Mesodermal cell (in vitro differentiated cells): ENCODE results near the gene MOGAT3.

Experiments
- H3K27ac ChIP-seq: 2 replicates; pipeline ENCODE4 v1.7.0; 2013; ENCODE audit warnings: mild to moderate bottlenecking, low read depth, low read length, moderate library complexity; ENCODE audit not compliant: severe bottlenecking
- H3K36me3 ChIP-seq: 2 replicates; pipeline ENCODE4 v1.7.1; 2013; ENCODE audit warnings: mild to moderate bottlenecking, low read length, moderate library complexity; ENCODE audit not compliant: control insufficient read depth, insufficient read depth
- H3K4me1 ChIP-seq: one replicate; pipeline ENCODE4 v1.7.1; 2013; ENCODE audit warnings: mild to moderate bottlenecking, low read length; ENCODE audit not compliant: insufficient read depth, control insufficient read depth, poor library complexity, severe bottlenecking
- H3K4me3 ChIP-seq: 2 replicates; pipeline ENCODE4 v1.7.0; 2013; ENCODE audit warnings: low read length, control low read depth, mild to moderate bottlenecking; ENCODE audit not compliant: insufficient read depth, poor library complexity, severe bottlenecking; ENCODE audit errors: extremely low read depth
- H3K9me3 ChIP-seq: 2 replicates; pipeline ENCODE4 v1.7.1; 2013; ENCODE audit warnings: mild to moderate bottlenecking, low read length, moderate library complexity; ENCODE audit not compliant: control insufficient read depth
- WGBS, 2 experiments: methylation state at CpG; one replicate each; pipeline ENCODE4 v1.1.5; 2013; ENCODE audit warnings: missing lambda C conversion rate in 2 of 2; ENCODE audit not compliant: insufficient coverage in 2 of 2; 5-methylcytosine and 5-hydroxymethylcytosine counted together

MOGAT3 gene

DNA sequence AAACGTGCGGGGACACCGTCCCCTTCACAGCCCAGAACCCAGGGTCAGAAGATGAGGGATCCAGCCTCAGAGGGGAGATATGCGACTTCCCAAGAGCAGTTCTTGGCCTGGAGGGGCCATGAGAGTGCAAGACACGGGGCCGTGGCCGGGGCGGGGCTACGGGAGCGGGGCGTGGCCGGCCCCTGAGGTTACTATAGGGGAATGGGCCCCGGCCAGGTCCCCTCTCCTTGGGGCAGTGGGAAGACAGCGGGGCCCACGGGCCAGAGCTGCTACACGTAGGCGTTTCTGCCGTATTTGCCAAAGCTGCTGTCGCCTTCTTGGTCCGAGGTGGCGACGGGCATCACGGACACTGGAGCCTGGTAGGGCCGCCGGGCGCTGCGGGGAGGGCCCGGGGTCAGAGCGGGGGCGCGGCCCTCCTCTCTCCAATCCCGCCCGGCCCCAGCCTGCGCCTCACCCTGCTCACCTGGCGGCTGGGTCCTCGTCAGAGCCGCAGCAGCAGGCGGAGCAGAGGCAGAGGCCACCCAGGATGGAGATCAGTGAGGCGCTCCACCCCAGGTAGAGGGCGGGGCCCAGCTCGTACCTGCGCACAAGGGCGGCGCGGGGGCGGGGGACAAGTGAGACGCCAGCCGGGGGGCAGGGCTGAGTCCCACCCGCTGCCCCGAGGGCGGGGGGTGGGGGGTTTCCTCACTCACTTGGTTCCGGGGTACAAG is 31.5 kb upstream of the MOGAT3 start:
- 7 to 10% methylated on average over 32 to 35 of the region's 52 CpGs for WGBS, 2 experiments
- Histone ChIP-seq H3K4me3 (peak overlapping the region; percentile 29), H3K27ac (no peak overlapping the region), H3K36me3 (peaks cover 12% of the 10 kb centered on the region), H3K4me1 (peaks cover 9% of the 10 kb centered on the region), H3K9me3 (no peaks in the 10 kb centered on the region)

DNA sequence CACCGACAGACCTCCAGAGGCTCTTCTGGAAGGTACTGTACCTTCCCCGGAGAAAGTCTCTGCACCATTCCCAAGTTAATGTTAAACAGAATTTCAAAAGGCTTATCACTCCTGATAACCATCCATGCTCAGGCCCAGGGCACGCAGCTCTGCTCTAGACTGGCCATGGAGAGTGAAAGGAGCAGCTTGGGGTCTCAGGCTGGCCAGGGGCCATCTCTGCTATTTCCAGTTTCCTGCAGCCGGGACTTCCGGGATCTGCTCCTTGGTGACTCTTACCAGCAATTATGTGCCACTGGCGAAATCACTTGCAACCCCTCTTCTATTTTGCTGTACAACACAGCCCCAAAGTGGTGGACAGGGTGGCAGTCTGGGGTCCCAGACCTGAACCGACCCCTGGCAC is 30.8 kb upstream of the MOGAT3 start:
- Histone ChIP-seq H3K36me3 (peaks cover 11% of the 10 kb centered on the region), H3K4me3 (no peak overlapping the region), H3K9me3 (no peaks in the 10 kb centered on the region), H3K27ac (no peak overlapping the region), H3K4me1 (peaks cover 9% of the 10 kb centered on the region)
- 85 to 93% methylated on average over 4 to 5 of the region's 7 CpGs for WGBS, 2 experiments

DNA sequence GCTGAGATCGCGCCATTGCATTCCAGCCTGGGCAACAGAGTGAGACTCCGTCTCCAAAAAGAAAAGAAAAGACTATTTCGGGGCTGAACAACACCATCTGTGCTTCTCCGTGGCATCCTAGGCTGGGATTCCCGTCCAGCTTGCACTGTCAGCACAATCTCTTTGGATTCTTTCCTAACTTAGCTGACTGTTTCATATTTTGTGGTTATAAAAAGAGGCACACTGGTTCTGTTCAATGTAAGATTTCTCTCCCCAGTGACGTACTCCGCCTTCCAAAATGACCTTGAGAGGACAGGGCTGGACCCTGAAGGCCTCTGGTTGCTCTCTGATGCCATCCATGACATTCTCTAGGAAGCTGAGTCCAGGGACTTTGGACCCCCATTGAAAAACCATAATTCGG is 25.9 kb upstream of the MOGAT3 start:
- WGBS, 2 experiments, result 97 to 98% methylated on average over 8 to 9 of the region's 9 CpGs
- H3K36me3 ChIP-seq, result peaks cover 46% of the 10 kb centered on the region
- no peaks in the 10 kb centered on the region for H3K9me3 ChIP-seq
- peaks cover 7% of the 10 kb centered on the region for H3K4me1 ChIP-seq
- H3K4me3 ChIP-seq, result no peak overlapping the region
- no peak overlapping the region for H3K27ac ChIP-seq

DNA sequence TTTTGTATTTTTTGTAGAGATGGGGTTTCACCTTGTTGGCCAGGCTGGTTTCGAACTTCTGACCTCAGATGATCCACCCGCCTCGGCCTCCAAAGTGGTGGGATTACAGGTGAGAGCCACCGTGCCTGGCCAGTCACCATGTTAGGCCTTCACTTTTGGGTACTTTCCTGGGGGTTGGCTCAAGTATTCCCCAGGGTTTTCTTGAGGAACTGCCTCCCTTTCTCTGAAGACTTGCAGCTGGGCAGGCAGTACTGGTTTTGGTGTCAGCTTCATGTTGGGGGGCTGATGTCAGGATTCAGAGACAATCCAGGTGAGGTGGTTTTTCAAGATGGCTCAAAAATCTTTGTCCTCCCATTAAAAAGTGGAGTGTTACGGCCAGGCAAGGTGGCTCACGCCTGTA is 24.8 kb upstream of the MOGAT3 start:
- Histone ChIP-seq H3K4me3 (no peak overlapping the region), H3K9me3 (no peaks in the 10 kb centered on the region), H3K4me1 (peaks cover 5% of the 10 kb centered on the region), H3K36me3 (peaks cover 55% of the 10 kb centered on the region), H3K27ac (no peak overlapping the region)
- WGBS, 2 experiments, result 85 to 91% methylated on average over 4 of the region's 6 CpGs

DNA sequence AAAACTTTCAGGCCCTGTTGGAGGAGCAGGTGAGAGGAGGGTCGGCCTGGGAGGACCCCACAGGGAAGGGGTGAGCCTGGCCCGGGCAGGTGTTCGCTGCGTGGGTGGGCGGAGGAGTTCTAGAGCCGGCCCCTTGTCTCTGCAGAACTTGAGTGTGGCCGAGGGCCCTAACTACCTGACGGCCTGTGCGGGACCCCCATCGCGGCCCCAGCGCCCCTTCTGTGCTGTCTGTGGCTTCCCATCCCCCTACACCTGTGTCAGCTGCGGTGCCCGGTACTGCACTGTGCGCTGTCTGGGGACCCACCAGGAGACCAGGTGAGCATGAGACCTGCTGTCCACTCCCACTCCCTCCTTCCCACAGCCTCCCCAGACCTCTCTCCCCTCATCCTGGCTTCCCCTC is 22.7 kb upstream of the MOGAT3 start:
- Histone ChIP-seq H3K4me1 (peaks cover 11% of the 10 kb centered on the region), H3K9me3 (no peaks in the 10 kb centered on the region), H3K4me3 (no peak overlapping the region), H3K36me3 (peaks cover 58% of the 10 kb centered on the region), H3K27ac (no peak overlapping the region)
- WGBS, 2 experiments, result 95 to 97% methylated on average over 11 to 15 of the region's 15 CpGs

DNA sequence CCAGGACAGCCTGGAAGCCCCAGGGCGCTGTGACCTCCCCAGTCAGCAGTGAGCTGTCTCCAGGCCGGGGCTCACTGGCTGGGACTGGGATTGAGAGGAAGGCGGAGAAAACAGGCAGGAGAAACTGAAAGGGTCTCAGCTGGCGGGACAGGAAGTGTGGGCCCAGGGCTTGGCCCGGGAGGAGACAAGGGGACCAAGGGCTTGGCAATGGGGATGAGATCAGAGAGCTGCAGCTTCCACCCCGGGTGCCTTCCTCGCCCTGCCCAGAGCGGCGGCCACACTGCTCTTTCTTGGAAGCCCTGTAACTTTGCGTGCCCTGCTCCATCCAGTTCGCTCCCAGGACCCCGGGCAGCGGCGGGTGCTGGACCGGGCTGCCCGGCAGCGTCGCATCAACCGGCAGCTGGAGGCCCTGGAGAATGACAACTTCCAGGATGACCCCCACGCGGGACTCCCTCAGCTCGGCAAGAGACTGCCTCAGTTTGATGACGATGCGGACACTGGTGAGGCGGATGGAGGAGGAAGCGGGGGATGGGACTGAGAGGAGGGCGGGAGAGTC is 21.5 kb upstream of the MOGAT3 start:
- H3K4me3 ChIP-seq, result no peak overlapping the region
- peaks cover 54% of the 10 kb centered on the region for H3K36me3 ChIP-seq
- no peaks in the 10 kb centered on the region for H3K9me3 ChIP-seq
- peaks cover 11% of the 10 kb centered on the region for H3K4me1 ChIP-seq
- WGBS, 2 experiments, result 88 to 93% methylated on average over 26 to 27 of the region's 27 CpGs
- H3K27ac ChIP-seq, result no peak overlapping the region

DNA sequence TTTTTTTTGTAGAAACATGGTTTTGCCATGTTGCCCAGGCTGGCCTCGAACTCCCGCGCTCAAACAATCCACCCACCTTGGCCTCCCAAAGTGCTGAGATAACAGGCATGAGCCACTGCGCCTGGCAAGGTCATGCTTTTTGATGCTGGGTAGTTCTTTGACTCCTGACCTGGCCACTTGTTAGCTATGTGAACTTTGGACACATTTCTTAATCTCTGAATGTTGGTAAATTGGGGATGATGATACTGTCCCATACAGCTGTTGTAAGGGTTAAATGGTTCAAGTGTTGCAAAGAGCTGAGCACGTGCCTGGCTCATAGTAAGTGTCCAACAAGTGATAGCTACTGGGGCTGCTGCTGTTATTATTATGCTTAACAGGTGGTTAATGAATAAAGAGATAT is 19.5 kb upstream of the MOGAT3 start:
- H3K4me3 ChIP-seq, result no peak overlapping the region
- H3K9me3 ChIP-seq, result no peaks in the 10 kb centered on the region
- no peak overlapping the region for H3K27ac ChIP-seq
- H3K4me1 ChIP-seq, result peaks cover 19% of the 10 kb centered on the region
- WGBS, 2 experiments, result 94 to 100% methylated on average over 5 of the region's 5 CpGs
- H3K36me3 ChIP-seq, result peaks cover 51% of the 10 kb centered on the region

DNA sequence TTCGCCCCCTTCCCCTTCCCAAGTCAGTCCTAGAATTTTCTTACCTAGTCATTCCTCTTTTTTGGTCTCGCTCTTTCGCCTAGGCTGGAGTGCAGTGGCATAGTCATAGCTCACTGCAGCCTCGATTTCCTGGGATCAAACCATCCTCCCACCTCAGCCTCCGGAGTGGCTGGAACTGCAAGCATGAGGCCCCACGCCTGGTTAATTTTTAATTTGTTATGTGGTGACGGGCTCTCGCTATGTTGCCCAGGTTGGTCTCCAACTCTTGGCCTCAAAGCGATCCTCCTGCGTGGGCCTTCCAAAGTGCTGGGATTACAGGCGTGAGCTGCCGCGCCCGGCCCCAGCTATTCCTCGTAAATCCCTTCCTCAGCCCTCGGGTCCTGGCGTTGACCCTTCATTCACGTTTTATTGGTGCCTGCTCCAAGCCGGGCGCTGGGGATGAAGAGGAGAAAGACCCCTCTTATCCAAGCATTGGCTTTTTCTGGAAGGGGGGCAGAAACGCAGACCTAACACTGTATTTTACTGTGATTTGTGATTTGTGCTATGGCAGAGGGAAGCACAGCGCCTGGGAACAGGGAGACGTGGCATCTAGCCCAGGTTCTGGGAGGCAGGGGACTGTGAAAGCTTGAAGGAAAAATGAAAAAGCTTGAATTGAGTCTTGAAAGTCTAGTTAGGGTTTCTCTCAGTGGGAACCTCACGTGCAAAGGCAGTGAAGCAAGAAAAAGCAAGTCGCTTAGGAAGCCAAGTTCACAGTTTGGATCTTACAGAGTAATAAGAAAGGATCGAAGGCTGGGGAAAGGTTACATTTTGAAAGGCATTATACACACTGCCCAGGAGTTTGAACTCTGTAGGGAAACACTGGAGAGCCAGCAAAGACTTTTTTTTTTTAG is 17.6 kb upstream of the MOGAT3 start:
- peak overlapping the region; percentile 78 for H3K4me3 ChIP-seq
- H3K9me3 ChIP-seq, result no peaks in the 10 kb centered on the region
- peak overlapping the region; percentile 97 for H3K27ac ChIP-seq
- H3K36me3 ChIP-seq, result peaks cover 42% of the 10 kb centered on the region
- H3K4me1 ChIP-seq, result peaks cover 19% of the 10 kb centered on the region
- WGBS, 2 experiments, result 14 to 15% methylated on average over 20 to 23 of the region's 26 CpGs

DNA sequence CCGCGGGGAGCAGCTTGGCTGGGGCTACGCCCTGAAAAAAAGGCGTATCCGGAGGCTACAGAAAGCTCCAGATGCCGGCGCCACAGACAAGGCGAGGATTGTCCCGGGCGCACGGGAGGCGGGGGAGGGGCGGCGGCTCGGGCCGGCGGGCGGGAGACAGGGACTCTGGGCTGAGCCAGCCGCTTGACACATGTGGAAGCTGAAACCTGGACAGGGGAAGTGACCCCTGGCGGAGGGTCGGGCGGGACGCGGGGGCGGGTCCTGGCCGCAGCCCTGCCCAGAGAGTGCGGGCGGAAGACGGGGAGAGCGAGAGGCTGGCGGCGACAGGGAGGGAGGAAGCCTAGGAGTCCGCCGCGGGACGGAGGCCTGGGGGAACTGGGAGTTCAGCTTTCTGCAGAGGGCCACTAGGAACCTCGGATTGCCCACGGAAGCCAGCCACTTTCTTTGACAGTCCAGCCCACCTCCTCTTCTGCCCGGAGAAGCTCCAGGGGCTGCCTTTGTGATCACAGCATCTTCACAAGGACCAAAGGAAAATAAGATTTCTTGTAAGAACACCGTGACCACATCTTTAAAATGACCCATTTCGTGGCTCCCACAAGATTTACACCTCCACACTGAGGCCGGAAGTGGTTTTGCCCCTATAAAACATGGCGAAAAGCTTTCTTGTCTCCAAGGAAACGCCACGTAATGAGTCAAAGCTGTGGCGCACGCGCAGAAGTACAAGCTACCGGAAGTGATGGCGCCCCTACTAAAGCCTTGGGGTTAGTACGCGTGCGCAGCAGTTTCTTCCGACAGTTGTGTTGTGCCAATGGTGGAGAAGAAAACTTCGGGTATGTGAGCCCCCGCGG is 16.8 kb upstream of the MOGAT3 start, which contains the start of the genes PLOD3 and ZNHIT1:
TSS of gene PLOD3 (minus strand) at position 194 of the 848 bp plus-strand sequence. CDS start 307 bp downstream, outside the sequence.
TSS of gene ZNHIT1 (plus strand) at position 778 of the 848 bp plus-strand sequence. CDS start at position 809, 31 bp downstream.
- peaks cover 36% of the 10 kb centered on the region for H3K36me3 ChIP-seq
- peak within 1 kb of the TSS; percentile 97 for H3K27ac ChIP-seq
- 0% methylated on average over 52 of the region's 57 CpGs for WGBS, 2 experiments

DNA sequence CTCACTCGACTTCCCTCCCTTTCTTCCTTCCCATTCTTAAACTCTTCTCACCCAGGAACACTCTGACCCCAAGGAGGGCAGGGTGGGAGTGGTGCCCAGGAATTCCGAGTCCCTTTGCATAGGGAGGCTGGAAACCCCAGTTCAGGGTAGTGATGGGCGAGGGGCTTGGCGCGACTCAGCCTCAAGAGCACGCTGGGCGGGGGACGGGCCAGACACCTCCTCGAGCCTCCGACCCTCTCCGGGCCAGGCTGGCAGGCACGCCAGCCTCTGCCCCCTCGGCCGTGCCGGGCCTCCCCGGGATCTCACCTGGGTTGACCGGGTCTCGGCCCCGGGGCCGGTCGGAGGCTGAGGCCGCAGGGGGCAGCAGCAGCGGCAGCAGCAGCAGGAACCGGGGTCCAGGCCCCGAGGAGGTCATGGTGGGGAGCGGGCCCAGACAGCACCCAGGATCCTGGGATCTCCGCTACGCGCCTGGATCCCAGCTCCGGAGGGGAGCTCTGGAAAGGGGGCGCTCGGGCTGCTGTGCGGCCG is 16.1 kb upstream of the MOGAT3 start:
- H3K36me3 ChIP-seq, result peaks cover 39% of the 10 kb centered on the region
- peak overlapping the region; percentile 97 for H3K27ac ChIP-seq
- peak overlapping the region; percentile 78 for H3K4me3 ChIP-seq
- WGBS, 2 experiments, result 0 to 2% methylated on average over 27 of the region's 34 CpGs
- H3K4me1 ChIP-seq, result peaks cover 15% of the 10 kb centered on the region
- no peaks in the 10 kb centered on the region for H3K9me3 ChIP-seq

More for the DNA sequence above, 16.8 kb upstream of the MOGAT3 start, which contains the start of the genes PLOD3 and ZNHIT1:
- peaks cover 19% of the 10 kb centered on the region for H3K4me1 ChIP-seq
- peak within 1 kb of the TSS; percentile 78 for H3K4me3 ChIP-seq
- H3K9me3 ChIP-seq, result no peaks in the 10 kb centered on the region
